ENCODE results near the gene DDX42. TPM values are rescaled to one million over a fixed set of nuclear protein-coding genes. Genes with fewer than 3 reads are reported as not detected.

DDX42 gene
- total RNA-seq, 1 donor from 2014 or later: 125 TPM

DNA sequence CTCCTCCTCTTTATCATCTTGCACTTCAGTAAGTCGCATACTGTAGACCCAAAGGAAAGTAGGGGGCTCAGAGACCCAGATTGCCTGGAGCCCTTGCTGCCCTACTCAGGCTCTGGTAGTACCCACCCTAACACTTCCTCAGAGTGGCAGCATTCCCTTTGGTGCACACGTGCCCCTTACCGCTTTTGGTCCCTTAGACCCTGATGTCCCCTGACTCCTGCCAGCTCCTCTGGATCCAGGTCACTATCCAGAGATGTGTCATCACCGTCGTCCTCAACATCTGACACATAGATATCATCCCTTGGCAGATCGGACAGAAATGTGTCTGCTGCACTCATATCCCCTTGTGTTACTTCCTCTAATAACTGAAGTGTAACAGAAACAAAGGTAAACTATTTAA lies 47.8 kb downstream of the DDX42 start:
- FAIRE-seq (no peak), DNase-seq (ENCODE audit: low read depth) (no peak)
- TF ChIP-seq, protein P1, sequence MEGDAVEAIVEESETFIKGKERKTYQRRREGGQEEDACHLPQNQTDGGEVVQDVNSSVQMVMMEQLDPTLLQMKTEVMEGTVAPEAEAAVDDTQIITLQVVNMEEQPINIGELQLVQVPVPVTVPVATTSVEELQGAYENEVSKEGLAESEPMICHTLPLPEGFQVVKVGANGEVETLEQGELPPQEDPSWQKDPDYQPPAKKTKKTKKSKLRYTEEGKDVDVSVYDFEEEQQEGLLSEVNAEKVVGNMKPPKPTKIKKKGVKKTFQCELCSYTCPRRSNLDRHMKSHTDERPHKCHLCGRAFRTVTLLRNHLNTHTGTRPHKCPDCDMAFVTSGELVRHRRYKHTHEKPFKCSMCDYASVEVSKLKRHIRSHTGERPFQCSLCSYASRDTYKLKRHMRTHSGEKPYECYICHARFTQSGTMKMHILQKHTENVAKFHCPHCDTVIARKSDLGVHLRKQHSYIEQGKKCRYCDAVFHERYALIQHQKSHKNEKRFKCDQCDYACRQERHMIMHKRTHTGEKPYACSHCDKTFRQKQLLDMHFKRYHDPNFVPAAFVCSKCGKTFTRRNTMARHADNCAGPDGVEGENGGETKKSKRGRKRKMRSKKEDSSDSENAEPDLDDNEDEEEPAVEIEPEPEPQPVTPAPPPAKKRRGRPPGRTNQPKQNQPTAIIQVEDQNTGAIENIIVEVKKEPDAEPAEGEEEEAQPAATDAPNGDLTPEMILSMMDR (IDR thresholded peaks at IDR 0.05; ENCODE audit: insufficient read depth, low read depth, low read length): no peak
- TF ChIP-seq EZH2 (IDR thresholded peaks at IDR 0.05; ENCODE audit: insufficient read depth, low read length): no peak
- H4K20me1 ChIP-seq (ENCODE audit: insufficient read depth, low read length): peaks cover 64% of the 10 kb centered on the region
- Mint-ChIP-seq H3K9me3 (ENCODE audit: unreplicated experiment) (no peaks in the 10 kb centered on the region), H3K27me3 (ENCODE audit: low read depth, unreplicated experiment) (no peaks in the 10 kb centered on the region), H3K4me1 (ENCODE audit: low read depth, unreplicated experiment) (peaks cover 16% of the 10 kb centered on the region), H3K36me3 (ENCODE audit: low read depth, unreplicated experiment) (peaks cover 46% of the 10 kb centered on the region), H3K4me3 (ENCODE audit: unreplicated experiment) (no peak overlapping the region), H3K27ac (ENCODE audit: unreplicated experiment) (peak overlapping the region; percentile 70)
- no peak overlapping the region for H2AFZ ChIP-seq (ENCODE audit: low read depth, low read length)
- peaks cover 76% of the 10 kb centered on the region for H3K79me2 ChIP-seq (ENCODE audit: insufficient read depth, low read length)
- no peak overlapping the region for H3K27ac ChIP-seq (ENCODE audit: low read depth, low read length)
- no peak overlapping the region for H3K4me3 ChIP-seq (ENCODE audit: insufficient read depth, low read depth, low read length)
- no peak overlapping the region for H3K9ac ChIP-seq (ENCODE audit: low read length)
- no peak overlapping the region for H3K4me2 ChIP-seq (ENCODE audit: low read length)
- no peaks in the 10 kb centered on the region for H3K27me3 ChIP-seq (ENCODE audit: insufficient read depth, low read length)
- H3K36me3 ChIP-seq (ENCODE audit: insufficient read depth, low read length): peaks cover 76% of the 10 kb centered on the region
- H3K4me1 ChIP-seq (ENCODE audit: insufficient read depth, low read length): peaks cover 7% of the 10 kb centered on the region
- H3K9me3 ChIP-seq (ENCODE audit: insufficient read depth, low read depth, low read length): no peaks in the 10 kb centered on the region

DNA sequence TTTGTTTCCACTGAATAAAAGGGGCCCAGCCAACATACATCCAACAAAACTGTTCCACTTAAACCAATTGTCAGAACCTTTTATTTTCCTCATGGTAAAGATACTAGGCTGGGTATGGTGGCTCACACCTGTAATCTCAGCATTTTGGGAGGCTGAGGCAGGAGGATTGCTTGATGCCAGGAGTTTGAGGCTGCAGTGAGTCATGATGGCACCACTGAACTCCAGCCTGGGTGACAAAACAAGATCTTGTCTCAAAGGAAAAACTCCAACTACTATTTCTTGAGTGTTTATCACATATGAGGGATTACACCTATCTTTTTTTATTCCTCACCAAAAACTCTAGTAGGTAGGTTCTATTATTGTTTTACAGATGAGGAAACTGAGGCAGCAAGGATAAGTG lies 48.6 kb downstream of the DDX42 start:
- no peaks in the 10 kb centered on the region for H3K9me3 Mint-ChIP-seq (ENCODE audit: unreplicated experiment)
- no peak overlapping the region for H3K27ac Mint-ChIP-seq (ENCODE audit: unreplicated experiment)
- Histone ChIP-seq H3K9ac (ENCODE audit: low read length) (no peak overlapping the region), H3K27me3 (ENCODE audit: insufficient read depth, low read length) (no peaks in the 10 kb centered on the region), H4K20me1 (ENCODE audit: insufficient read depth, low read length) (peaks cover 57% of the 10 kb centered on the region), H3K9me3 (ENCODE audit: insufficient read depth, low read depth, low read length) (no peaks in the 10 kb centered on the region), H3K27ac (ENCODE audit: low read depth, low read length) (no peak overlapping the region), H3K4me2 (ENCODE audit: low read length) (no peak overlapping the region), H3K36me3 (ENCODE audit: insufficient read depth, low read length) (peaks cover 69% of the 10 kb centered on the region), H3K4me3 (ENCODE audit: insufficient read depth, low read depth, low read length) (no peak overlapping the region), H3K4me1 (ENCODE audit: insufficient read depth, low read length) (peaks cover 7% of the 10 kb centered on the region), H2AFZ (ENCODE audit: low read depth, low read length) (no peak overlapping the region), H3K79me2 (ENCODE audit: insufficient read depth, low read length) (peaks cover 73% of the 10 kb centered on the region)
- FAIRE-seq: no peak
- peaks cover 16% of the 10 kb centered on the region for H3K4me1 Mint-ChIP-seq (ENCODE audit: low read depth, unreplicated experiment)
- H3K27me3 Mint-ChIP-seq (ENCODE audit: low read depth, unreplicated experiment): no peaks in the 10 kb centered on the region
- H3K36me3 Mint-ChIP-seq (ENCODE audit: low read depth, unreplicated experiment): peaks cover 46% of the 10 kb centered on the region
- H3K4me3 Mint-ChIP-seq (ENCODE audit: unreplicated experiment): no peak overlapping the region
- TF ChIP-seq, protein P1 (IDR thresholded peaks at IDR 0.05; ENCODE audit: insufficient read depth, low read depth, low read length): no peak
- TF ChIP-seq EZH2 (IDR thresholded peaks at IDR 0.05; ENCODE audit: insufficient read depth, low read length): no peak
- DNase-seq (ENCODE audit: low read depth): no peak

DNA sequence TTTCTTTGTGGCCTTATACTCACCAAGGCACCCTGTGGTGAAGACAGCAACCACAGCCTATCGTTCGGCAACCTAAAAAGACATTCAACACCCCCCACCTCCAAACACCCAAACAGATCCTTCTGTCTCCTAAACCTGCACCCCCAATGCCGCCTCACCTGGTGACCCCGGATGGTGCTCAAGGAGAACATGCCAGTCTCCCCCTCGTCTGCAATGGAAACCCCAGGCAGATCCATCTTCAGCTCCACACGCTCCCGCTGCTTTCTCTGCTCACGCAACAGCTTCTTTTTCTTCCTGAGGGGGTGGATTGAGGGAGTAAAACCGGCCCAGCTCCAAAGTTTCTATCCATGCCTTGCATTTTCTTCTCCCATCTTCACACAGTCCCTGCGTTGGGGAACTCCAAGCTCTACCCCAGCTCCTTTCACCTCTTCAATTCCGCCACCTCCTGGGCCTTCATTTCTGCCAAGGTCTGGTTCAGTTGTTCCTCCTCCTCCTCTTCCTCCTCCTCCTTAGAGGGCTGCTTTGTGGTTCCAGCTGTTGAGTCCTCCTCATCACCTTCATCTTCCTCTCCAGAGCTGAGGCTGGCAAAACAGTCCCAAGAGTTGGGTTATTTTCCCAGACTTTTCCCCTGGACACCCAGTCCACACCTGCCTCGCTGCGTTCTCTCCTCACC lies 49.8 kb downstream of the DDX42 start:
- FAIRE-seq: no peak
- Mint-ChIP-seq H3K4me1 (ENCODE audit: low read depth, unreplicated experiment) (peaks cover 16% of the 10 kb centered on the region), H3K27me3 (ENCODE audit: low read depth, unreplicated experiment) (no peaks in the 10 kb centered on the region), H3K9me3 (ENCODE audit: unreplicated experiment) (no peaks in the 10 kb centered on the region), H3K36me3 (ENCODE audit: low read depth, unreplicated experiment) (peaks cover 39% of the 10 kb centered on the region), H3K4me3 (ENCODE audit: unreplicated experiment) (no peak overlapping the region), H3K27ac (ENCODE audit: unreplicated experiment) (no peak overlapping the region)
- peaks cover 60% of the 10 kb centered on the region for H3K36me3 ChIP-seq (ENCODE audit: insufficient read depth, low read length)
- no peak overlapping the region for H3K4me3 ChIP-seq (ENCODE audit: insufficient read depth, low read depth, low read length)
- H3K4me1 ChIP-seq (ENCODE audit: insufficient read depth, low read length): peaks cover 14% of the 10 kb centered on the region
- H4K20me1 ChIP-seq (ENCODE audit: insufficient read depth, low read length): peaks cover 56% of the 10 kb centered on the region
- TF ChIP-seq, protein P1 (IDR thresholded peaks at IDR 0.05; ENCODE audit: insufficient read depth, low read depth, low read length): no peak
- TF ChIP-seq EZH2 (IDR thresholded peaks at IDR 0.05; ENCODE audit: insufficient read depth, low read length): no peak
- H3K9me3 ChIP-seq (ENCODE audit: insufficient read depth, low read depth, low read length): no peaks in the 10 kb centered on the region
- no peak overlapping the region for H3K9ac ChIP-seq (ENCODE audit: low read length)
- peaks cover 76% of the 10 kb centered on the region for H3K79me2 ChIP-seq (ENCODE audit: insufficient read depth, low read length)
- DNase-seq (ENCODE audit: low read depth): no peak
- no peaks in the 10 kb centered on the region for H3K27me3 ChIP-seq (ENCODE audit: insufficient read depth, low read length)
- H3K27ac ChIP-seq (ENCODE audit: low read depth, low read length): no peak overlapping the region
- no peak overlapping the region for H2AFZ ChIP-seq (ENCODE audit: low read depth, low read length)
- H3K4me2 ChIP-seq (ENCODE audit: low read length): no peak overlapping the region
